ENCODE results near the gene SOST.
A peak's percentile ranks its signal among the peaks of the same experiment; 100 is the strongest.

The SOST gene

GRCh38 chr17:43728081-43728480 lies 30.5 kb downstream of the SOST start:
- no peak for DNase-seq (ENCODE audit: low read depth)
- TF ChIP-seq, protein P1, sequence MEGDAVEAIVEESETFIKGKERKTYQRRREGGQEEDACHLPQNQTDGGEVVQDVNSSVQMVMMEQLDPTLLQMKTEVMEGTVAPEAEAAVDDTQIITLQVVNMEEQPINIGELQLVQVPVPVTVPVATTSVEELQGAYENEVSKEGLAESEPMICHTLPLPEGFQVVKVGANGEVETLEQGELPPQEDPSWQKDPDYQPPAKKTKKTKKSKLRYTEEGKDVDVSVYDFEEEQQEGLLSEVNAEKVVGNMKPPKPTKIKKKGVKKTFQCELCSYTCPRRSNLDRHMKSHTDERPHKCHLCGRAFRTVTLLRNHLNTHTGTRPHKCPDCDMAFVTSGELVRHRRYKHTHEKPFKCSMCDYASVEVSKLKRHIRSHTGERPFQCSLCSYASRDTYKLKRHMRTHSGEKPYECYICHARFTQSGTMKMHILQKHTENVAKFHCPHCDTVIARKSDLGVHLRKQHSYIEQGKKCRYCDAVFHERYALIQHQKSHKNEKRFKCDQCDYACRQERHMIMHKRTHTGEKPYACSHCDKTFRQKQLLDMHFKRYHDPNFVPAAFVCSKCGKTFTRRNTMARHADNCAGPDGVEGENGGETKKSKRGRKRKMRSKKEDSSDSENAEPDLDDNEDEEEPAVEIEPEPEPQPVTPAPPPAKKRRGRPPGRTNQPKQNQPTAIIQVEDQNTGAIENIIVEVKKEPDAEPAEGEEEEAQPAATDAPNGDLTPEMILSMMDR (IDR thresholded peaks at IDR 0.05; ENCODE audit: low read depth, low read length, missing control alignments) = no peak
- no peak overlapping the region for H3K4me3 ChIP-seq (ENCODE audit: low read depth, low read length)

- DNase-seq (ENCODE audit: low read depth) = no peak
- TF ChIP-seq, protein P1 (IDR thresholded peaks at IDR 0.05; ENCODE audit: low read depth, low read length, missing control alignments) = no peak
- no peak overlapping the region for H3K4me3 ChIP-seq (ENCODE audit: low read depth, low read length)
Measured at GRCh38 chr17:43723697-43724359, 34.8 kb downstream of the SOST start.

DNA sequence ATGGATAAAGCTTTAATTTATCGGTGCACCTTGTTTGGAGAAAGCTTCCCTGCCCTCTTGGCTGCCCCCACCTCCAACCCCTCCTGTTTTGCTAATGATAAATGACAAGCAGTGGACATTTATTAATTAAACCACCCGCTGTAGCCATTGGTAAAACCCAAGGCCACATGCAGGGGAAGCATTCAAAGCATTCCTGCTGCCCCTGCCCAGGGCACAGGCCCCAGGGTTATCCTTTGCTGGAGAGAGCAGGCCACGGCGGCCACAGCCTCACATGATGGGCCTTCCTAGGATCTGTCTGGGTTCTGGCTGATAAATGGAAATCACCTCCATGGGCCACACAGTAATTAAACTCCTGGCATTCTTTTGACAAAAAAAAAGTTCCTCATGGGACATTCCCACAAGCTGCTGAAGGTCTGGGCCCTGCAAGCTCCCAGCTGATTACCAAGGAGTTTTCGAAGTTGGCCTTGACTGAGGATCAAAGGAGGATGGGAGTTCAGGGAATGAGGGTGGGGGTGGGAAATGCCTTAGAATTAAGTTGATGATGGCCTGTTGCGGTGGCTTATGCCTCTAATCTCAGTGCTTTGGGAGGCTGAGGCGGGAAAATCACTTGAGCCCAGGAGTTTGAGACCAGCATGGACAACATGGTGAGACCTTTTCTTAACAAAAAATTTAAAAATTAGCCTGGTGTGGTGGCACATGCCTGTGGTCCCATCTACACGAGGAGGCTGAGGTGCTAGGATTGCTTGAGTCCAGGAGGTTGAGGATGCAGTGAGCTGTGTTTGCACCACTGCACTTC lies 35.5 kb downstream of the SOST start:
- DNase-seq (ENCODE audit: low read depth) = no peak
- H3K4me3 ChIP-seq (ENCODE audit: low read depth, low read length) = no peak overlapping the region
- TF ChIP-seq, protein P1 (IDR thresholded peaks at IDR 0.05; ENCODE audit: low read depth, low read length, missing control alignments) = no peak

- DNase-seq (ENCODE audit: low read depth) = no peak
- TF ChIP-seq, protein P1 (IDR thresholded peaks at IDR 0.05; ENCODE audit: low read depth, low read length, missing control alignments) = no peak
- H3K4me3 ChIP-seq (ENCODE audit: low read depth, low read length) = no peak overlapping the region
Measured at GRCh38 chr17:43722269-43722619, 36.3 kb downstream of the SOST start.

DNA sequence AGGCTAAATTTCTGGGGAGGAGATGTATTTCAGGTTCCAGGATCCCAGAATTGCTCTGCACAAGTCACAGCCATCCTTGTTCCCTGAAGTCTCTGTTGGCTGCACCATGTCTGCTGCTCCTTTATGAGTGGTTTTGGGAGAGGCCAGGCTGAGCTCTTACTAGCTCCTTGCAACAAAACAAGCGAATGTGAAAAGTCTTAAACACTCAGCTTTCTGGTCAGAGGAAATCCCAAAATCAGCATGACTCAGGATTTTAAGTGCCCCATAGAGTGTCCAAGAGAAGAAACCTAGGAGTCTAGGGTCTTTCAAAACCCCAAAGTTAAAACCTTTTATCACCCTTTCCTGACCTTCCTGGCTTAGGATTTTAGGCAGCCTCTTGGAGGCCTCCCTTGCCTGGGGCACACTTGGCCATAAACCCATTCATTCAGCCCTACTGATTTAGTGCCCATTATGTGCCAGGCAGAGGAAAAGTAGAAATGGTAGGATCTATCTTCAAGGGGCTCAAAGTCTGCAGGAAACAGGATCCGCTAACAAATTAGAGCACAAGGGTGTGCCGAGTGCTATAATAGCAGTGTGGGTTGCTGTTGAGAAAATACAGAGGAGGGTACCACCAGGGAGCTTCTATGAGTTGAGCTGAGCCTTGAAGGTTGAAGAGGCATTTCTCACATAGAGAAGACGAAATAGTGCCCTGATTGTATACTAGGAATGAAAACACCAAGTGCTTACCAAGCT lies 36.9 kb downstream of the SOST start:
- TF ChIP-seq, protein P1 (IDR thresholded peaks at IDR 0.05; ENCODE audit: low read depth, low read length, missing control alignments) = no peak
- no peak for DNase-seq (ENCODE audit: low read depth)
- H3K4me3 ChIP-seq (ENCODE audit: low read depth, low read length) = no peak overlapping the region; the same call in 1 of the 2 replicates

DNA sequence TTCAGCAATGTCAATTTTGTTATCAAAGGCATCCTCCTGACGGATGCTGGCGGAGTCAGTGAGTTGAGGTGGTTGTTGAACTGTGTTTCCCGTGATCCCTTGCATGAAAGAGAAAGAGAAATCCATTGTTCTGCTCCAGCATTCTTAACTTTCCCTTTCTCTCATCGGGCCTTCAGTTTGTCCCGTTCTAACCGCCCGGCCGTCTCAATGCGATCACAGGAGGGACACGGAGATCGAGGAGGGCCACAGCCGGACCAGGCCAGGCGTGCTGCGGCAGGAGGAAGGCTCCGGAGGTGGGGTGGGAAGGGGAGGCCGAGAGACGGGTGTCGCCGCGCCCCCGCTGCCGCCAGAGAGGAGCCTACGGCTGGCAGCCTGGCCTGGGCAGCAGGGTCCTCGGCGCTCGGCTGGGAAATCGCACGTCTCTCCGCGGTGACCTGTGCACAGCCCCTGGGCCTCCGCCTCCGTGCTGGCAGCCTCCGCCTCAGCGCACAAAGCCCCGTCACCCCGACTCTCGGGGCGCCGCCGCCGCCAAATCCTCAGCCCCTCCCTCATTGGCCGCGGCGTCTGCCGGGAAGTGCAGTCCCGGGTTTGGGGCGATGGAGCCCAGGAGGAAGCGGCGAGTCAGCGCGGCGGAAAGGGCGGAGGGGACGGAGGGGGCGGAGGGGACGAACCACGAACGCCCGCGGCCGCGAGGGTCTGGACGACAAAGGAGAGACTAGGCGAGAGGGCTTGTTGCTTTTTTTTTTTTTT lies 38.1 kb downstream of the SOST start:
- TF ChIP-seq, protein P1 (IDR thresholded peaks at IDR 0.05; ENCODE audit: low read depth, low read length, missing control alignments) = no peak
- no peak for DNase-seq (ENCODE audit: low read depth)
- peak overlapping the region; percentile 88 for H3K4me3 ChIP-seq (ENCODE audit: low read depth, low read length)

Data from GM12864 (cell line).